K562 (cell line): ENCODE data around the gene GSTO2. TPM values are rescaled to one million over a fixed set of nuclear protein-coding genes. Genes with fewer than 3 reads are reported as not detected.

ENCODE experiments used
- ATAC-seq: fragments of 200-7000 bp; cut with Tn5 transposase; 3 replicates; pipeline ENCODE4 v1.9.1; 2020; ENCODE audit warnings: moderate library complexity
- BruUV-seq: library from RNA; stranded (reverse); fragments of 400-500 nt; replicated peaks from 2 replicates; lab custom pipeline; 2021; lab: Mats Ljungman, UMichigan
- CTCF ChIA-PET: fragments of 300-600 bp; formaldehyde crosslinking; extraction: SDS; loops from one replicate; lab custom pipeline; 2021; ENCODE audit warnings: low intra/inter-chr PET ratio; lab: Yijun Ruan, JAX
- POLR2A ChIA-PET: fragments of 300-600, 350-650 bp; sonication (Branson Sonifier 250); formaldehyde crosslinking; extraction: SDS; loops from one replicate; lab custom pipeline; 2021; ENCODE audit warnings: antibody characterized with exemption, inconsistent platforms; lab: Yijun Ruan, JAX
- DNase-seq, 4 experiments: peaks; one replicate each; pipeline versions ENCODE4 v3.0.0 to v3.0.0-alpha.2; 2011 to 2018; ENCODE audit warnings: low spot score in 3 of 4, mixed read lengths in 3 of 4; ENCODE audit errors: extremely low read depth in 1 of 4
- FAIRE-seq: peaks from 2 replicates; lab custom pipeline; 2011; peaks lifted over from hg19 to GRCh38; lab: Jason Lieb, UNC
- H2AFZ ChIP-seq: 2 replicates; pipeline ENCODE4 v1.6.0; 2011; ENCODE audit warnings: low read depth, low read length, control low read depth, inconsistent platforms
- H3K27ac ChIP-seq: fragments of 200-600 bp; 3 replicates; pipeline ENCODE4 v1.8.0; 2011; ENCODE audit warnings: low read depth, mild to moderate bottlenecking, control low read depth, inconsistent platforms, low read length, moderate library complexity, mixed read lengths; ENCODE audit errors: extremely low read depth
- H3K27me3 ChIP-seq, 2 experiments: fragments of 300-600 bp in 1 of 2; 2 replicates in 1 of 2; 3 replicates in 1 of 2; pipeline versions ENCODE4 v1.6.0 to v1.8.0; 2011; ENCODE audit warnings: inconsistent platforms in 2 of 2, low read length in 2 of 2, mild to moderate bottlenecking in 1 of 2, mixed read lengths in 1 of 2, moderate library complexity in 1 of 2; ENCODE audit not compliant: control insufficient read depth in 2 of 2, insufficient read depth in 2 of 2
- H3K36me3 ChIP-seq: fragments of 300-600 bp; 3 replicates; pipeline ENCODE4 v1.8.0; 2011; ENCODE audit warnings: mild to moderate bottlenecking, low read length, inconsistent platforms; ENCODE audit not compliant: control insufficient read depth, insufficient read depth
- H3K4me1 ChIP-seq, 2 experiments: fragments of 200-600 bp in 1 of 2; replicated peaks in 1 of 2; 2 replicates in 1 of 2; 3 replicates in 1 of 2; pipeline versions ENCODE4 v1.5.1 to v1.8.0; 2011; ENCODE audit warnings: inconsistent platforms in 2 of 2, low read length in 2 of 2, mild to moderate bottlenecking in 1 of 2, mixed read lengths in 1 of 2, moderate library complexity in 1 of 2; ENCODE audit not compliant: control insufficient read depth in 2 of 2, insufficient read depth in 2 of 2
- H3K4me2 ChIP-seq: 2 replicates; pipeline ENCODE4 v1.6.1; 2011; ENCODE audit warnings: low read length, control low read depth, inconsistent platforms, mixed read lengths; ENCODE audit not compliant: insufficient read depth
- H3K4me3 ChIP-seq: fragments of 200-600 bp; sonication (generic), shearing (Covaris generic); 2 replicates; pipeline ENCODE4 v1.5.1; 2016; ENCODE audit warnings: control low read depth, inconsistent platforms
- H3K79me2 ChIP-seq: fragments of 200-600 bp; 3 replicates; pipeline ENCODE4 v1.8.0; 2011; ENCODE audit warnings: low read length, inconsistent platforms; ENCODE audit not compliant: control insufficient read depth, insufficient read depth
- H3K9ac ChIP-seq, 2 experiments: 2 replicates each; pipeline versions ENCODE4 v1.6.0 to v1.6.1; 2011; ENCODE audit warnings: low read depth in 2 of 2, low read length in 2 of 2, control low read depth in 1 of 2, inconsistent platforms in 1 of 2, mild to moderate bottlenecking in 1 of 2, mixed read lengths in 1 of 2; ENCODE audit not compliant: insufficient read depth in 1 of 2
- H3K9me1 ChIP-seq: one replicate; pipeline ENCODE4 v1.6.0; 2011; ENCODE audit warnings: inconsistent platforms, mild to moderate bottlenecking, low read length, moderate library complexity; ENCODE audit not compliant: control insufficient read depth, insufficient read depth
- H3K9me3 ChIP-seq: replicated peaks from 2 replicates; pipeline ENCODE4 v1.5.1; 2011; ENCODE audit warnings: low read depth, low read length, inconsistent platforms; ENCODE audit not compliant: control insufficient read depth, insufficient read depth
- H4K20me1 ChIP-seq: replicated peaks from 2 replicates; pipeline ENCODE4 v1.6.1; 2011; ENCODE audit warnings: low read length, inconsistent platforms, mixed read lengths; ENCODE audit not compliant: control insufficient read depth, insufficient read depth
- ADNP ChIP-seq: fragments of 200-800 bp; sonication (Bioruptor generic); IDR thresholded peaks from 2 replicates; pipeline ENCODE4 v1.6.1; 2016; ENCODE audit warnings: missing genetic modification characterization, missing compliant biosample characterization
- CBFA2T3 ChIP-seq: fragments of 450-650 bp; IDR thresholded peaks from 2 replicates; pipeline ENCODE4 v1.6.1; 2017
- EP400 ChIP-seq: fragments of 450-650 bp; IDR thresholded peaks from 2 replicates; pipeline ENCODE4 v1.6.1; 2017; ENCODE audit warnings: antibody characterized with exemption, mild to moderate bottlenecking, moderate library complexity
- HLTF ChIP-seq: fragments of 450-650 bp; IDR thresholded peaks from 2 replicates; pipeline ENCODE4 v1.6.1; 2016
- NEUROD1 ChIP-seq: fragments of 150-350 bp; IDR thresholded peaks from 2 replicates; pipeline ENCODE4 v1.6.1; 2014; ENCODE audit warnings: borderline replicate concordance, low read length, low read depth; ENCODE audit not compliant: partially characterized antibody
- NKRF ChIP-seq: fragments of 450-650 bp; IDR thresholded peaks from 2 replicates; pipeline ENCODE4 v1.6.1; 2016; ENCODE audit warnings: borderline replicate concordance
- POLR2AphosphoS5 ChIP-seq: IDR thresholded peaks from 2 replicates; pipeline ENCODE4 v1.6.1; 2011; ENCODE audit warnings: mild to moderate bottlenecking, low read depth, low read length, moderate library complexity; ENCODE audit not compliant: control insufficient read depth, insufficient read depth
- PRDM10 ChIP-seq: fragments of 450-650 bp; IDR thresholded peaks from 2 replicates; pipeline ENCODE4 v1.6.1; 2018; ENCODE audit not compliant: partially characterized antibody
- SP1 ChIP-seq: sonication (generic); formaldehyde crosslinking; IDR thresholded peaks from 2 replicates; pipeline ENCODE4 v1.8.1; 2022; ENCODE audit warnings: mild to moderate bottlenecking, missing genetic modification reagents
- TARDBP ChIP-seq: fragments of 450-650 bp; IDR thresholded peaks from 2 replicates; pipeline ENCODE4 v1.6.1; 2016
- U2AF1 ChIP-seq: fragments of 200-400 bp; formaldehyde crosslinking; optimal IDR thresholded peaks from 2 replicates; pipeline ENCODE3; 2017; ENCODE audit warnings: mild to moderate bottlenecking, low read depth, low read length, moderate library complexity
- ZNF253 ChIP-seq: fragments of 250-450 bp; sonication (Bioruptor Pico); conservative IDR thresholded peaks from 2 replicates; pipeline ENCODE4 v1.6.1; 2021; ENCODE audit warnings: mild to moderate bottlenecking
- ZNF41 ChIP-seq: fragments of 250-450 bp; sonication (Bioruptor Pico); conservative IDR thresholded peaks from 2 replicates; pipeline ENCODE4 v1.4.0; 2020; ENCODE audit warnings: mild to moderate bottlenecking
- WGBS: fragments of 100-300 bp; shearing (Covaris generic); methylation state at CpG from one replicate; pipeline ENCODE4 v1.1.6; 2016; ENCODE audit warnings: low coverage, mixed read lengths; ENCODE audit not compliant: insufficient coverage; ENCODE audit errors: missing lambda C conversion rate; 5-methylcytosine and 5-hydroxymethylcytosine counted together
- in situ Hi-C: fragments of 300-500 bp; cut with MboI; formaldehyde crosslinking; loops from 4 replicates; pipeline ENCODE4 v1.15.0; 2018; ENCODE audit warnings: inconsistent platforms, mixed read lengths
- intact Hi-C: fragments of 100-400 bp; cut with micrococcal nuclease; formaldehyde crosslinking; loops from 2 replicates; pipeline ENCODE4 v1.14.2; 2022
- polyA plus RNA-seq, 8 experiments: library from polyadenylated mRNA; depleted of rRNA in 4 of 8; stranded (reverse) in 5 of 8; unstranded in 3 of 8; fragments of >200 nt; fragmentation: Nextera tagmentation in 2 of 8; fragmentation: Illumina TruSeq in 1 of 8; extraction: Ambion mirVana in 2 of 8; extraction: Trizol in 1 of 8; gene quantifications; 2 replicates each; pipeline versions ENCODE4 v1.2.1 to v1.2.3, GENCODE V29; 2011 to 2014; ENCODE audit warnings: inconsistent platforms in 1 of 8, missing spikeins in 1 of 8
- total RNA-seq, 7 experiments: library from RNA; depleted of rRNA in 6 of 7; stranded (reverse); fragments of >200 nt in 6 of 7; fragmentation: Illumina TruSeq in 2 of 7; extraction: Trizol in 2 of 7; gene quantifications; 2 replicates each; pipeline versions ENCODE4 v1.2.1 to v1.2.3, GENCODE V29; 2011 to 2021; ENCODE audit warnings: low replicate concordance in 1 of 7
- TF ChIP-seq, protein P1 (sequence below): fragments of 450-650 bp; conservative IDR thresholded peaks from 2 replicates; pipeline ENCODE4 v1.6.1; 2016; ENCODE audit warnings: missing genetic modification characterization, low read depth, mild to moderate bottlenecking, control low read depth, missing compliant biosample characterization

Gene GSTO2
- total and polyA plus RNA-seq, 9 of the 15 experiments (the other 6 are each of a cell fraction or from before 2014, with no cell fraction given), result 0.18 to 1.8 (median 0.90) TPM

GRCh38 chr10:104348601-104349000 lies 79.6 kb downstream of the GSTO2 start:
- FAIRE-seq (no peak), ATAC-seq (no peak)
- H3K4me3 ChIP-seq, result no peak overlapping the region
- H2AFZ ChIP-seq, result no peak overlapping the region
- H4K20me1 ChIP-seq, result no peaks in the 10 kb centered on the region
- H3K4me2 ChIP-seq, result 0 out of 2 replicates have a peak overlapping the region, but pooled peaks have one; percentile 62
- WGBS, result 67% methylated on average over 2 of the region's 2 CpGs
- in situ Hi-C loops, result loop anchor here (5.0 to 10.0 kb wide), 2 partner anchors 36 to 54 kb away; no protein-coding TSS in a partner anchor
- CTCF ChIA-PET, result interaction anchor here (7.1 kb wide), 1 partner anchor 57 kb away, joined by 63 read pairs; no protein-coding TSS in a partner anchor
- no peaks in the 10 kb centered on the region for H3K27me3 ChIP-seq
- H3K9me3 ChIP-seq, result no peaks in the 10 kb centered on the region
- no peaks in the 10 kb centered on the region for H3K9me1 ChIP-seq
- intact Hi-C loops, result no loop called here
- peaks cover 8 to 39% of the 10 kb centered on the region in 2 experiments for H3K4me1 ChIP-seq
- peaks cover 3% of the 10 kb centered on the region for H3K79me2 ChIP-seq
- BruUV-seq, result no TSS peak
- no peak overlapping the region; the same call in 2 of the 3 replicates for H3K27ac ChIP-seq
- no peak for TF ChIP-seq POLR2AphosphoS5
- TF ChIP-seq SP1 (CRISPR knock-in tag), result no peak
- TF ChIP-seq HLTF, result no peak
- no peak for TF ChIP-seq TARDBP
- no peak for TF ChIP-seq NKRF
- no peak for TF ChIP-seq ADNP (tag)
- no peak for TF ChIP-seq EP400
- no peak for TF ChIP-seq ZNF41 (CRISPR knock-in tag)
- no peak for TF ChIP-seq PRDM10
- TF ChIP-seq, protein P1, sequence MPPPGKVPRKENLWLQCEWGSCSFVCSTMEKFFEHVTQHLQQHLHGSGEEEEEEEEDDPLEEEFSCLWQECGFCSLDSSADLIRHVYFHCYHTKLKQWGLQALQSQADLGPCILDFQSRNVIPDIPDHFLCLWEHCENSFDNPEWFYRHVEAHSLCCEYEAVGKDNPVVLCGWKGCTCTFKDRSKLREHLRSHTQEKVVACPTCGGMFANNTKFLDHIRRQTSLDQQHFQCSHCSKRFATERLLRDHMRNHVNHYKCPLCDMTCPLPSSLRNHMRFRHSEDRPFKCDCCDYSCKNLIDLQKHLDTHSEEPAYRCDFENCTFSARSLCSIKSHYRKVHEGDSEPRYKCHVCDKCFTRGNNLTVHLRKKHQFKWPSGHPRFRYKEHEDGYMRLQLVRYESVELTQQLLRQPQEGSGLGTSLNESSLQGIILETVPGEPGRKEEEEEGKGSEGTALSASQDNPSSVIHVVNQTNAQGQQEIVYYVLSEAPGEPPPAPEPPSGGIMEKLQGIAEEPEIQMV (tag), result no peak
- no peak for TF ChIP-seq NEUROD1
- TF ChIP-seq ZNF253, result no peak
- TF ChIP-seq CBFA2T3, result no peak
- no peak for TF ChIP-seq U2AF1
- TF ChIP-seq, all 486 proteins: peak for 0
- no peak overlapping the region; a peak in 1 of 4 replicates for H3K9ac ChIP-seq
- no peaks in the 10 kb centered on the region; the same call in 2 of the 3 replicates for H3K36me3 ChIP-seq
- no peak for DNase-seq
- POLR2A ChIA-PET, result no interaction called here
